Epithelial cell of proximal tubule (primary cell): ENCODE results near the gene FAM83C. TPM values are rescaled to one million over a fixed set of nuclear protein-coding genes. Genes with fewer than 3 reads are reported as not detected.

Source experiments
- DNase-seq: peaks from one replicate; pipeline ENCODE4 v3.0.0-alpha.2; 2011; ENCODE audit warnings: low read depth
- H3K4me3 ChIP-seq: 2 replicates; pipeline ENCODE4 v1.5.1; 2011; ENCODE audit warnings: low read depth, mild to moderate bottlenecking, low read length
- CTCF ChIP-seq: conservative IDR thresholded peaks from 2 replicates; pipeline ENCODE4 v1.5.1; 2012; ENCODE audit warnings: low read depth, mild to moderate bottlenecking, low read length
- total RNA-seq: library from RNA; depleted of rRNA; stranded (reverse); fragments of >200 nt; gene quantifications from 2 replicates; pipeline ENCODE4 v1.2.3, GENCODE V29; 2015

FAM83C gene
- total RNA-seq, 1 donor from 2014 or later = not detected

- DNase-seq = no peak
- TF ChIP-seq CTCF = no peak
These were observed 15.1 kb downstream of the FAM83C start for GRCh38 chr20:35277127-35277526.

GRCh38 chr20:35276408-35276807 is 15.8 kb downstream of the FAM83C start:
- DNase-seq = no peak
- TF ChIP-seq CTCF = no peak
- peak overlapping the region; percentile 71 for H3K4me3 ChIP-seq

More at GRCh38 chr20:35277127-35277526, 15.1 kb downstream of the FAM83C start:
- H3K4me3 ChIP-seq = peak overlapping the region; percentile 71

- DNase-seq = no peak
- TF ChIP-seq CTCF = no peak
- no peak overlapping the region for H3K4me3 ChIP-seq
These were observed 16.4 kb downstream of the FAM83C start for GRCh38 chr20:35275741-35276251.

GRCh38 chr20:35274172-35275092 is 17.8 kb downstream of the FAM83C start:
- no peak overlapping the region for H3K4me3 ChIP-seq
- no peak for TF ChIP-seq CTCF
- DNase-seq = no peak

- DNase-seq = no peak
- no peak for TF ChIP-seq CTCF
- H3K4me3 ChIP-seq = no peak overlapping the region
These were observed 18.6 kb downstream of the FAM83C start for GRCh38 chr20:35273449-35274171.

GRCh38 chr20:35271904-35272303 is 20.3 kb downstream of the FAM83C start:
- DNase-seq = no peak
- TF ChIP-seq CTCF = no peak
- H3K4me3 ChIP-seq = no peak overlapping the region
